ENCODE data around the gene TDP1. TPM values are rescaled to one million over a fixed set of nuclear protein-coding genes. Genes with fewer than 3 reads are reported as not detected.

Gene TDP1
- total RNA-seq, 1 donor from 2014 or later, result 17.9 TPM

- Mint-ChIP-seq H3K27me3 (ENCODE audit: unreplicated experiment) (no peaks in the 10 kb centered on the region), H3K36me3 (ENCODE audit: unreplicated experiment) (peaks cover 13% of the 10 kb centered on the region), H3K4me1 (ENCODE audit: unreplicated experiment) (peaks cover 16% of the 10 kb centered on the region), H3K9me3 (ENCODE audit: unreplicated experiment) (no peaks in the 10 kb centered on the region), H3K4me3 (ENCODE audit: unreplicated experiment) (no peak overlapping the region), H3K27ac (ENCODE audit: unreplicated experiment) (no peak overlapping the region)
- no peak for DNase-seq (ENCODE audit: extremely low spot score, unreplicated experiment)
- TF ChIP-seq CTCF (IDR thresholded peaks at IDR 0.05), result no peak
Measured at GRCh38 chr14:89958966-89959365, 3.2 kb downstream of the TDP1 start.

GRCh38 chr14:89959853-89960445 is 4.2 kb downstream of the TDP1 start:
- DNase-seq (ENCODE audit: extremely low spot score, unreplicated experiment), result no peak
- TF ChIP-seq CTCF (IDR thresholded peaks at IDR 0.05), result no peak
- Mint-ChIP-seq H3K36me3 (ENCODE audit: unreplicated experiment) (peaks cover 18% of the 10 kb centered on the region), H3K9me3 (ENCODE audit: unreplicated experiment) (no peaks in the 10 kb centered on the region), H3K4me3 (ENCODE audit: unreplicated experiment) (no peak overlapping the region), H3K4me1 (ENCODE audit: unreplicated experiment) (peaks cover 11% of the 10 kb centered on the region), H3K27me3 (ENCODE audit: unreplicated experiment) (no peaks in the 10 kb centered on the region), H3K27ac (ENCODE audit: unreplicated experiment) (no peak overlapping the region)

- Mint-ChIP-seq H3K4me3 (ENCODE audit: unreplicated experiment) (no peak overlapping the region), H3K36me3 (ENCODE audit: unreplicated experiment) (peaks cover 18% of the 10 kb centered on the region)
Measured at GRCh38 chr14:89960914-89961313, 5.2 kb downstream of the TDP1 start.

GRCh38 chr14:89963288-89963978 is 7.7 kb downstream of the TDP1 start:
- Mint-ChIP-seq H3K9me3 (ENCODE audit: unreplicated experiment) (no peaks in the 10 kb centered on the region), H3K27ac (ENCODE audit: unreplicated experiment) (no peak overlapping the region), H3K27me3 (ENCODE audit: unreplicated experiment) (no peaks in the 10 kb centered on the region), H3K36me3 (ENCODE audit: unreplicated experiment) (peaks cover 27% of the 10 kb centered on the region), H3K4me1 (ENCODE audit: unreplicated experiment) (no peaks in the 10 kb centered on the region), H3K4me3 (ENCODE audit: unreplicated experiment) (no peak overlapping the region)
- DNase-seq (ENCODE audit: extremely low spot score, unreplicated experiment), result no peak
- TF ChIP-seq CTCF (IDR thresholded peaks at IDR 0.05), result no peak

More at GRCh38 chr14:89960914-89961313, 5.2 kb downstream of the TDP1 start:
- H3K27ac Mint-ChIP-seq (ENCODE audit: unreplicated experiment), result no peak overlapping the region
- TF ChIP-seq CTCF (IDR thresholded peaks at IDR 0.05), result no peak
- DNase-seq (ENCODE audit: extremely low spot score, unreplicated experiment), result no peak
- H3K9me3 Mint-ChIP-seq (ENCODE audit: unreplicated experiment), result no peaks in the 10 kb centered on the region
- no peaks in the 10 kb centered on the region for H3K27me3 Mint-ChIP-seq (ENCODE audit: unreplicated experiment)
- peaks cover 11% of the 10 kb centered on the region for H3K4me1 Mint-ChIP-seq (ENCODE audit: unreplicated experiment)

GRCh38 chr14:89965839-89966238 is 10.1 kb downstream of the TDP1 start:
- H3K27me3 Mint-ChIP-seq (ENCODE audit: unreplicated experiment), result no peaks in the 10 kb centered on the region
- no peak for TF ChIP-seq CTCF (IDR thresholded peaks at IDR 0.05)
- H3K36me3 Mint-ChIP-seq (ENCODE audit: unreplicated experiment), result peaks cover 33% of the 10 kb centered on the region
- no peaks in the 10 kb centered on the region for H3K9me3 Mint-ChIP-seq (ENCODE audit: unreplicated experiment)
- no peak overlapping the region for H3K27ac Mint-ChIP-seq (ENCODE audit: unreplicated experiment)
- H3K4me1 Mint-ChIP-seq (ENCODE audit: unreplicated experiment), result no peaks in the 10 kb centered on the region
- H3K4me3 Mint-ChIP-seq (ENCODE audit: unreplicated experiment), result no peak overlapping the region
- no peak for DNase-seq (ENCODE audit: extremely low spot score, unreplicated experiment)

All from osteocyte (in vitro differentiated cells).